Loucy (cell line): ENCODE data around the gene ZNF548.

Experiments
- H2AFZ ChIP-seq: fragments of 200-600 bp; sonication (generic); 2 replicates; pipeline ENCODE4 v1.6.0; 2016; ENCODE audit warnings: antibody characterized with exemption, mild to moderate bottlenecking, low read length, moderate library complexity
- H3F3A ChIP-seq: fragments of 200-600 bp; 2 replicates; pipeline ENCODE4 v1.6.0; 2016; ENCODE audit warnings: antibody characterized with exemption, low read depth, mild to moderate bottlenecking
- H3K27me3 ChIP-seq: fragments of 200-600 bp; sonication (generic); 2 replicates; pipeline ENCODE4 v1.6.1; 2014; ENCODE audit warnings: low read length, mild to moderate bottlenecking; ENCODE audit not compliant: insufficient read depth, poor library complexity, severe bottlenecking
- H3K36me3 ChIP-seq: fragments of 200-600 bp; sonication (generic); 2 replicates; pipeline ENCODE4 v1.6.1; 2016; ENCODE audit warnings: low read length; ENCODE audit not compliant: insufficient read depth
- H3K4me1 ChIP-seq: fragments of 200-600 bp; sonication (generic); 2 replicates; pipeline ENCODE4 v1.5.1; 2014; ENCODE audit warnings: low read length, mild to moderate bottlenecking; ENCODE audit not compliant: insufficient read depth, poor library complexity, severe bottlenecking
- H3K4me2 ChIP-seq: fragments of 200-600 bp; sonication (generic); 2 replicates; pipeline ENCODE4 v1.6.0; 2014; ENCODE audit warnings: antibody characterized with exemption, low read length, low read depth, mild to moderate bottlenecking; ENCODE audit not compliant: poor library complexity, severe bottlenecking
- H3K4me3 ChIP-seq: fragments of 200-600 bp; sonication (generic); 2 replicates; pipeline ENCODE4 v1.5.1; 2014; ENCODE audit warnings: low read length, mild to moderate bottlenecking, mixed read lengths; ENCODE audit not compliant: poor library complexity, severe bottlenecking
- H3K79me2 ChIP-seq: fragments of 200-600 bp; sonication (generic); 2 replicates; pipeline ENCODE4 v1.6.1; 2014; ENCODE audit warnings: low read length; ENCODE audit not compliant: insufficient read depth
- H3K9ac ChIP-seq: fragments of 200-600 bp; sonication (generic); 2 replicates; pipeline ENCODE4 v1.6.0; 2014; ENCODE audit warnings: mild to moderate bottlenecking, low read depth, low read length, moderate library complexity; ENCODE audit not compliant: poor library complexity, severe bottlenecking
- H3K9me2 ChIP-seq: fragments of 200-600 bp; sonication (generic); replicated peaks from 2 replicates; pipeline ENCODE4 v1.6.1; 2016; ENCODE audit warnings: low read depth, low read length, mixed read lengths
- H3K9me3 ChIP-seq: fragments of 200-600 bp; sonication (generic); 2 replicates; pipeline ENCODE4 v1.6.1; 2014; ENCODE audit warnings: mild to moderate bottlenecking, antibody characterized with exemption, low read length, low read depth; ENCODE audit not compliant: insufficient read depth
- H4K20me1 ChIP-seq: fragments of 200-600 bp; sonication (generic); 2 replicates; pipeline ENCODE4 v1.6.0; 2014; ENCODE audit warnings: antibody characterized with exemption, low read length, mild to moderate bottlenecking; ENCODE audit not compliant: insufficient read depth, poor library complexity, severe bottlenecking
- CTCF ChIP-seq: fragments of 200-600 bp; sonication (generic); conservative IDR thresholded peaks from 2 replicates; pipeline ENCODE4 v1.5.1; 2014; ENCODE audit warnings: mild to moderate bottlenecking, antibody characterized with exemption, low read length
- EZH2phosphoT487 ChIP-seq: fragments of 200-600 bp; IDR thresholded peaks from 2 replicates; pipeline ENCODE4 v1.6.1; 2018; ENCODE audit warnings: antibody characterized with exemption, mild to moderate bottlenecking, moderate library complexity, borderline replicate concordance

Gene ZNF548

GRCh38 chr19:57380923-57381322 lies 8.7 kb upstream of the ZNF548 start:
- H3K9ac ChIP-seq: no peak overlapping the region
- no peaks in the 10 kb centered on the region for H3K79me2 ChIP-seq
- H4K20me1 ChIP-seq: no peaks in the 10 kb centered on the region
- H3K27me3 ChIP-seq: no peaks in the 10 kb centered on the region
- no peaks in the 10 kb centered on the region for H3K9me2 ChIP-seq
- H3K9me3 ChIP-seq: no peaks in the 10 kb centered on the region; the same call in 1 of the 2 replicates
- H3K4me3 ChIP-seq: no peak overlapping the region
- H3K4me1 ChIP-seq: no peaks in the 10 kb centered on the region
- no peak for TF ChIP-seq CTCF
- TF ChIP-seq EZH2phosphoT487: no peak
- H3K36me3 ChIP-seq: peaks cover 12% of the 10 kb centered on the region; the same call in 1 of the 2 replicates
- no peak overlapping the region for H2AFZ ChIP-seq
- no peaks in the 10 kb centered on the region for H3F3A ChIP-seq
- H3K4me2 ChIP-seq: no peak overlapping the region

GRCh38 chr19:57382806-57383488 lies 6.7 kb upstream of the ZNF548 start:
- Histone ChIP-seq H3K4me2 (no peak overlapping the region), H4K20me1 (no peaks in the 10 kb centered on the region), H2AFZ (no peak overlapping the region), H3F3A (no peaks in the 10 kb centered on the region), H3K9me2 (no peaks in the 10 kb centered on the region), H3K27me3 (no peaks in the 10 kb centered on the region), H3K4me3 (no peak overlapping the region), H3K36me3 (peaks cover under 1% of the 10 kb centered on the region; the same call in 1 of the 2 replicates), H3K79me2 (no peaks in the 10 kb centered on the region), H3K9ac (no peak overlapping the region), H3K9me3 (no peaks in the 10 kb centered on the region; the same call in 1 of the 2 replicates), H3K4me1 (peaks cover 3% of the 10 kb centered on the region)
- TF ChIP-seq EZH2phosphoT487 (no peak), CTCF (no peak)

- H3K9me2 ChIP-seq: no peaks in the 10 kb centered on the region
- H3K9me3 ChIP-seq: no peaks in the 10 kb centered on the region
- H3K4me1 ChIP-seq: peaks cover 33% of the 10 kb centered on the region
- H2AFZ ChIP-seq: peak overlapping the region; percentile 100
- H3F3A ChIP-seq: no peaks in the 10 kb centered on the region
- no peaks in the 10 kb centered on the region for H3K27me3 ChIP-seq
- peak overlapping the region; percentile 80 for H3K4me3 ChIP-seq
- TF ChIP-seq CTCF (no peak), EZH2phosphoT487 (no peak)
- peak overlapping the region; percentile 73 for H3K4me2 ChIP-seq
- peaks cover 23% of the 10 kb centered on the region for H4K20me1 ChIP-seq
- peaks cover 43% of the 10 kb centered on the region for H3K79me2 ChIP-seq
- H3K9ac ChIP-seq: peak overlapping the region; percentile 64
- no peaks in the 10 kb centered on the region; the same call in 1 of the 2 replicates for H3K36me3 ChIP-seq
Measured at GRCh38 chr19:57389194-57389729, 392 bp upstream of the ZNF548 start.
